Gastrocnemius medialis (tissue), 4 donors: ENCODE results near the gene PPARG.

Experiments used
- CTCF ChIP-seq, 5 experiments: fragments of 450-650 bp in 3 of 5; fragments of 200-600 bp in 2 of 5; sonication (generic) in 2 of 5; IDR thresholded peaks in 4 of 5; conservative IDR thresholded peaks in 1 of 5; 1 replicate in 4 of 5; 2 replicates in 1 of 5; pipeline ENCODE4 v1.5.1; 2016 to 2019; ENCODE audit warnings: antibody characterized with exemption in 5 of 5, mild to moderate bottlenecking in 3 of 5, moderate library complexity in 3 of 5
- POLR2A ChIP-seq, 2 donors: fragments of 450-650 bp; IDR thresholded peaks; one replicate each; pipeline ENCODE4 v1.6.1; 2017; ENCODE audit warnings: antibody characterized with exemption in 2 of 2, mild to moderate bottlenecking in 2 of 2, moderate library complexity in 2 of 2

GRCh38 chr3:12381199-12381598 is 92.3 kb downstream of the PPARG start:
- TF ChIP-seq CTCF (IDR thresholded peaks at IDR 0.05 in 4 of 5, conservative IDR thresholded peaks at IDR 0.05 in 1 of 5) (no peak), POLR2A (IDR thresholded peaks at IDR 0.05) (no peak)
